ENCODE measurements around the gene U2AF1L4.
"Not testable (repeated sequence)": the region's sequence is repeated elsewhere in the genome, so short reads cannot be mapped to it uniquely, and the experiment has no call there.

The U2AF1L4 gene

DNA sequence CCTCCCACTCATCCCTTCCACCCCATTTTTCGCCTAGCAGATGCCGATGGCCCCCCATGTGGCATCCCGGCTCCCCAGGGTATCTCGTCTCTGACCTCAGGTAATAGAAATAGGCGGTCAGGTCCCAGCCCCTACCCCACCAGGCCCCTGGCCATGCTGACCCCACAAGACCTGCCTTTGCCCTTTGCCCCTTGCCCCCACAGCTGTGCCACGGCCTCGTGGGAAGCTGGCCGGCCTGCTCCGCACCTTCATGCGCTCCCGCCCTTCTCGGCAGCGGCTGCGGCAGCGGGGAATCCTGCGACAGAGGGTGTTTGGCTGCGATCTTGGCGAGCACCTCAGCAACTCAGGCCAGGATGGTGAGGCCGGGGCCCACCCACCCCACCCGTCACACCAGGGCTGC lies 35.5 kb upstream of the U2AF1L4 start:
- DNase-seq (ENCODE audit: low read depth) = no peak

- no peak for DNase-seq (ENCODE audit: low read depth)
These were observed 34.8 kb upstream of the U2AF1L4 start for GRCh38 chr19:35780058-35780457.

- DNase-seq (ENCODE audit: low read depth) = no peak
These were observed 33.8 kb upstream of the U2AF1L4 start for GRCh38 chr19:35779033-35779432.

GRCh38 chr19:35777961-35778360 lies 32.7 kb upstream of the U2AF1L4 start:
- DNase-seq (ENCODE audit: low read depth) = no peak

- no peak for DNase-seq (ENCODE audit: low read depth)
These were observed 32.0 kb upstream of the U2AF1L4 start for GRCh38 chr19:35777086-35777841.

- DNase-seq (ENCODE audit: low read depth) = no peak
These were observed 31.0 kb upstream of the U2AF1L4 start for GRCh38 chr19:35776102-35776788.

DNA sequence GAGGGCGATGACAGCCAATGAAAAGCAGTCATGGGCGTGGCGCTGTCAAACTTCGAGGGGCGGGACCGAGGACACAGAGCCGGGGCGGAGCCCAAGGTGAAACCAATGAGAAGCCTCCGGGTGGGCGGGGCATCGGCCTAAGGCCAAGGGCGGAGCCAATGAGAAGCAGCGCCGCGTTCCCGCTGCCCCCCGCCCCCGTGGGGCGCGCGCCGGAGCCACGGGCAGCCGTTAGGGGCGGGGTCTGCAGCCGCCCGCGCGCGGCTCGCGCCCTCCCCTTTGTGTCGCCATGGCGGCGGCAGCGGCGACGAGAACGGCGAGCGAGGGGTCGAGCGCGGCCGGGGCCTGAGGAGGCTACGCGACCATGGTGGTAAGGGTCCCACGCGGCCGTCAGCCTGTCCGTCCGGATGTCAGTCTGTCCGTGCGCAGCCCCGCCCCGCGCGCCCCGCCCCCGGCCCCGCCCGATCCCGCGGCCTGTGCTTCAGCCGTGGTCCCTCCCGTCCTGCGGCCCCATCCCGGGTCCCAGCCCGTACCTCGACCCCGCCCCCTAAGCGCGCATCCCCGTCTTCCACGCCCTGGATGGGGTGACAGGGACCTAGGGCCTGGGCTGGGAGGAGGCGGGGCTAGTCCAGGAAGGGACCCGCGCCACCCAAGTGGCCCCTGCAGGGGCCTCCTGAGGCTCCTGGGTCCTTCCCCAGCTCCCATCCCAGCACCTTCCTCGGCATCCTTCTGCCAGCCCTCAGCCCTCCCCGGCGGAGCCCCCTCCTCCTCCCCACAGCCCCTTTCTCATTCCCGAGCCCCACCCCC lies 30.3 kb upstream of the U2AF1L4 start, which contains the start of gene ARHGAP33:
Gene ARHGAP33, plus strand, starts transcription at position 267 of the 804 bp plus-strand sequence. Its CDS starts 95 bp downstream, at position 362.
- DNase-seq (ENCODE audit: low read depth) = peak; percentile 94

DNA sequence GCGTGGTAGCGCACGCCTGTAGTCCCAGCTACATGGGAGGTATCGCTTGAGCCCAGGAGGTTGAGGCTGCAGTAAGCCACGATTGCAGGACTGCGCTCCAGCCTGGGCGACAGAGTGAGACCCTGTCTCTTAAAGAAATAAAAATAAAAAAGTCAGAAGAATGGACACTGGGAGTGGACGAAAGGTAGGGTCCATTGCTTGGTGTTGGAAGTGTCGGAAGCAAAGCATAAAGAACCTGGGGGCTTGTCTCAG lies 29.8 kb upstream of the U2AF1L4 start:
- no peak for DNase-seq (ENCODE audit: low read depth)

DNA sequence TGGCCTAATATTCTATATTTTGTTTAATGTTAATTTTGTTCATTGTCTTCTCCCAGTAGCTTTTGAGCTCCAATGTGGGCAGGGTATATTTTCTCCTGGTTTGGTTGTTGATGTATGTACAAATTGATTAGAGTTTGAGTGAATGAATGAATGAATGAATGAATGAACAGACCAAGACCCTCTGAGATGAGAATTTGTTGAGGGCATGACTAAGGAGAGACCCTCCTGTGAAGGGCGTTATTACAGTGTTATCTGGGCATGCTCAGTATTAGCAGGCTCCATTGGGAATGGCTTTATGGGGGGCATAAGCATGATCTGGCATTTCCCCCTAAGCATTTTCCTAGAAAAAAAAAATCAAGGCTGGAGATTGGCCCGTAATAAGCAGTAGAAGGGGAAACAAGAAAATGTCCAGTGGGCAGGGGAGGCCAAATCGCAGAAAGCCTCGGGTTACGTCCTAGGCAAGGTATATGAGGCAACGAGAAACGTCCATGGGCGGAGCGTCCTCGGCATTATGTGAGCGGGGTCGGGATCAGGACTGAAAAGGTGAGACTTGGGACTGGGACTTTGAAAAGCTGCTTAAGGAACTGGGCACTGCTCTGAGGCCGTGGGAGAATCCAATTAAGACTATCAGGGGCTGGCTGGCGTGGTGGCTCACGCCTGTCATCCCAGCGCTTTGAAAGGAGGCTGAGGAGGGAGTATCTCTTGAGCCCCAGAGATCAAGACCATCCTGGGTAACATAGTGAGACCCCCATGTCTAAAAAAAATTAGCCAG lies 29.2 kb upstream of the U2AF1L4 start:
- no peak for DNase-seq (ENCODE audit: low read depth)

GRCh38 chr19:35773020-35773806 lies 28.0 kb upstream of the U2AF1L4 start:
- no peak for DNase-seq (ENCODE audit: low read depth)

- DNase-seq (ENCODE audit: low read depth) = not testable (repeated sequence)
These were observed 27.1 kb upstream of the U2AF1L4 start for GRCh38 chr19:35772362-35772761.

GRCh38 chr19:35768082-35768421 lies 22.8 kb upstream of the U2AF1L4 start:
- DNase-seq (ENCODE audit: low read depth) = no peak

DNA sequence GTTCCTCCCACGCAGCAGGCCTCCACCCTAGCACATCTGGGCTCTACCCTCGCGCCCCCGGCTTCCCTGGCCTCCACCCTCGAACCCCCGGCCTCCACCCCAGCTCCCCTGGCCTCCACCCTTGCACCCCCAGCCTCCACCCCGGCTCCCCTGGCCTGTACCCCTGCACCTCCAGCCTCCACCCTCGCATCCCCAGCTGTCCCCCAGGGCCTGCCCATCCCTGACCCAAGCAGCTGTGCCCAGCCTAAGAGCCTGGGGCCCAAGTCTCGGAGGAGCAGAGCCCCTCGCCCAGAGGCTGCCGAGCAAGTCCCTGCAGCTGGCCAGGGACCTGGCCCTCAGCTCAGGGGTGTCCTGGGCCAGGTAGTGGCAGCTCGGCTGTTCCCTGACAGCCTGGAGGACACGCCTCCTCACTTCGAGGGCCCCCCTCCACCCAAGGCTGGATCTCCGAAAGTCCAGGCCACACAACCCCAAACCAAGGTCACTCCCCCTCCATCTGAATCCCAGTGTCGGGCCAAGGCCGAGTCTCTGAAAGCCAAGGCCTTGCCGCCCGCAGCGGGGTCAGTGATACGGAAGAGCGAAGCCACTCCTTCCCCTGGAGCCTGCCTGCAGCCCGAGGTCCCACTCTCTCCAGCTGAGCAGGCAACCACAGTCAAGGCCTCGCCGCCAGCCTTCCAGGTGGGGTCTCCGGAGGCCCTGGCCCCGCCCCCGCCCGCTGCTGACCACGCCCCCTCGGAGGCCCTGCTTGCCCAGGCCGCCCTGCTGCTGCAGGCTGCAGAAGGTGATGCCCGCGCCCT lies 22.3 kb upstream of the U2AF1L4 start:
- DNase-seq (ENCODE audit: low read depth) = no peak

- no peak for DNase-seq (ENCODE audit: low read depth)
These were observed 21.4 kb upstream of the U2AF1L4 start for GRCh38 chr19:35766571-35767104.

- DNase-seq (ENCODE audit: low read depth) = no peak
These were observed 19.5 kb upstream of the U2AF1L4 start for GRCh38 chr19:35764432-35765315.

- no peak for DNase-seq (ENCODE audit: low read depth)
These were observed 15.6 kb upstream of the U2AF1L4 start for GRCh38 chr19:35760711-35761349.

DNA sequence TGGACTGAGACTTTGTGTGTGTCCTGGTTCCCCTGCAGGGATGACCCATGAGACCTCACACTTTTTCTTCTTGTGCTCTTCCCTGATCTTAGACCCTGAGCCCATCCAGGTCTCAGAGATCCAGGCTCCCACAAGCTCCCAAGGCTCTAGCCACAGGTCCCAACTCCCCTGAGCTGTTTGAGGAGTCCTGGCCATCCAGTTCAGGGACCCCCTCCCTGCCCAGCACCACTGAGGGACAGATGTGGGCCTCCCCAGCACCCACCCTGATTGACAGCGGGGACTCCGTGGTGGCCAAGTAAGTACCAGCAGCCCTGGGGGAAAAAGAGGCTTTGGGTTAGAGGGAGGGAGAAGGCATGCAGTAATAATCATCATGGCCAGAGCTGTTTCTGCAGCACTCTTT lies 14.5 kb upstream of the U2AF1L4 start:
- DNase-seq (ENCODE audit: low read depth) = no peak

DNA sequence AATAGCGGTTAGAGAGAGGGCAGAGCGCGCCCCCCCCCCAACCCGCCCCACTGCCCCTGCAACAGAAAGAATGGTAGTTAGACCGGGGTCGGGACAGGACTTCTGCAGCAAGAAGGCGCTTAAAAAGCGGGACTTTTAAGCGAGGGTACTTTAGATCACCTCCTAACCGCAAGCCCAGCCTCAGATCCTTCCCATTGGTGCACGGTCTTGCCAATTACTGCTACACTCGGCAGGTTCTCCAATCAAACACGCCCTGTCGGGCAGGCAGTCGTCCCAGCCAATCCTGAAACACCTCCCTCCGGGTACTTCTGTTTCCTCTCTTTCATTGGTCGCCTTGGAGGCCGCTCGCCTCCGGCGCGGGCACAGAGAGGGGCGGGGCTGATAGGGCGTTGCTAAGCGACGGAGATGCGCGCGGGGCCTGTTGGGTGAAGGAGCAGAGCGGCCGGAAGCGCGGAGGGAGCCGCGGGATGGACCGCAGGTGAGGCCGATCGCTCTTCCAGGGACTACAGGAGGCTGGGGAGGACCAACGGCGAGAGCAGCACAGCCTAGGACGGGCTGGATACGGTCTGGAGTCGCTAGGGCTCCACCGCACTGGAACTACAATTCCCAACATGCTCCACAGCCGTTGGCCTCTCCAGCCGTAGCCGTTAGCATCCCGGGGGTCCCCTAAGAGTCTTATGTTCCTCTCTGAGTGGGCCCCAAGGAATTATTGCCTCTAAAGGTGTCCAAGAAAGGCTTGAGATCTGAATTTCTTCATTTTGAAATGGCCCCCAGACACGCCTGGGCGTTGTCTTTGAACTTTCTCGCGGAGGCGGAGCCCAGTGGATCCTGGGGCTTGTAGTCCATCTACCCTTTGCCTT lies 12.8 kb upstream of the U2AF1L4 start, which contains the start of gene PROSER3:
Gene PROSER3, plus strand, starts transcription at position 428 of the 860 bp plus-strand sequence. Its CDS starts 40 bp downstream, at position 468.
- DNase-seq (ENCODE audit: low read depth) = peak; percentile 87

Data from stimulated activated CD8-positive, alpha-beta memory T cell treated with anti-CD3 and anti-CD28 coated beads, Interleukin-15, amount 100 ng/mL, for 24 hours (primary cell).